Mesendoderm (in vitro differentiated cells): ENCODE results near the gene ENSA.
"Not testable (repeated sequence)": the region's sequence is repeated elsewhere in the genome, so short reads cannot be mapped to it uniquely, and the experiment has no call there.

Experiments used
- DNase-seq: peaks from one replicate; pipeline ENCODE4 v3.0.0; 2013
- H2AK5ac ChIP-seq: 2 replicates; pipeline ENCODE4 v1.6.1; 2013; ENCODE audit warnings: low read length, inconsistent platforms
- H2BK120ac ChIP-seq: 2 replicates; pipeline ENCODE4 v1.6.1; 2013; ENCODE audit warnings: low read depth, mild to moderate bottlenecking, low read length, moderate library complexity, mixed read lengths
- H2BK15ac ChIP-seq: replicated peaks from 2 replicates; pipeline ENCODE4 v1.6.1; 2013; ENCODE audit warnings: low read depth, mild to moderate bottlenecking, moderate library complexity
- H2BK5ac ChIP-seq: 2 replicates; pipeline ENCODE4 v1.6.1; 2013; ENCODE audit warnings: low read length, inconsistent platforms
- H3K18ac ChIP-seq: 2 replicates; pipeline ENCODE4 v1.6.1; 2013; ENCODE audit warnings: mild to moderate bottlenecking, low read length, mixed read lengths
- H3K23ac ChIP-seq: one replicate; pipeline ENCODE4 v1.6.1; 2013; ENCODE audit warnings: low read length
- H3K27ac ChIP-seq: 2 replicates; pipeline ENCODE4 v1.5.1; 2013; ENCODE audit warnings: low read depth, mild to moderate bottlenecking, inconsistent platforms, low read length, moderate library complexity
- H3K27me3 ChIP-seq: 2 replicates; pipeline ENCODE4 v1.6.1; 2013; ENCODE audit warnings: low read length, control low read depth, mild to moderate bottlenecking, inconsistent platforms; ENCODE audit not compliant: insufficient read depth, poor library complexity
- H3K36me3 ChIP-seq: 2 replicates; pipeline ENCODE4 v1.6.1; 2013; ENCODE audit warnings: low read length, inconsistent platforms; ENCODE audit not compliant: control insufficient read depth, insufficient read depth
- H3K4ac ChIP-seq: one replicate; pipeline ENCODE4 v1.6.1; 2013; ENCODE audit warnings: low read depth, mild to moderate bottlenecking, low read length, moderate library complexity
- H3K4me1 ChIP-seq: 2 replicates; pipeline ENCODE4 v1.6.1; 2013; ENCODE audit warnings: low read depth, low read length, inconsistent platforms; ENCODE audit not compliant: control insufficient read depth
- H3K4me2 ChIP-seq: 2 replicates; pipeline ENCODE4 v1.6.1; 2013; ENCODE audit warnings: low read length
- H3K4me3 ChIP-seq: 2 replicates; pipeline ENCODE4 v1.5.1; 2013; ENCODE audit warnings: mild to moderate bottlenecking, low read length
- H3K56ac ChIP-seq: one replicate; pipeline ENCODE4 v1.6.1; 2013; ENCODE audit warnings: low read length
- H3K79me1 ChIP-seq: 2 replicates; pipeline ENCODE4 v1.6.1; 2013; ENCODE audit warnings: low read length, inconsistent platforms
- H3K79me2 ChIP-seq: 2 replicates; pipeline ENCODE4 v1.6.1; 2013; ENCODE audit warnings: mild to moderate bottlenecking, low read length; ENCODE audit not compliant: control insufficient read depth, insufficient read depth
- H3K9ac ChIP-seq: 2 replicates; pipeline ENCODE4 v1.6.1; 2013; ENCODE audit warnings: low read length, inconsistent platforms
- H4K5ac ChIP-seq: one replicate; pipeline ENCODE4 v1.6.1; 2013; ENCODE audit warnings: low read length
- H4K8ac ChIP-seq: one replicate; pipeline ENCODE4 v1.6.1; 2013; ENCODE audit warnings: low read depth, mild to moderate bottlenecking, control low read depth, low read length, moderate library complexity
- WGBS: extraction: QIAGEN DNeasy Blood & Tissue Kit; methylation state at CpG from one replicate; pipeline ENCODE4 v1.1.7; 2013; ENCODE audit warnings: low lambda C conversion rate, missing lambda C conversion rate; ENCODE audit not compliant: insufficient coverage; ENCODE audit errors: extremely low coverage; 5-methylcytosine and 5-hydroxymethylcytosine counted together

ENSA gene

GRCh38 chr1:150612014-150612345 is 17.4 kb downstream of the ENSA start:
- Histone ChIP-seq H3K27ac (peak overlapping the region; percentile 9), H2BK15ac (no peak overlapping the region), H3K36me3 (peaks cover 6% of the 10 kb centered on the region), H3K56ac (no peak overlapping the region), H3K79me1 (peaks cover 4% of the 10 kb centered on the region), H3K23ac (no peak overlapping the region), H3K4me1 (no peaks in the 10 kb centered on the region), H3K79me2 (no peaks in the 10 kb centered on the region), H4K8ac (no peak overlapping the region), H3K4me3 (no peak overlapping the region), H3K27me3 (no peaks in the 10 kb centered on the region), H3K9ac (no peak overlapping the region), H4K5ac (no peak overlapping the region), H2AK5ac (no peak overlapping the region), H2BK5ac (no peak overlapping the region), H2BK120ac (no peak overlapping the region), H3K4ac (no peak overlapping the region), H3K4me2 (no peak overlapping the region), H3K18ac (no peak overlapping the region)
- no CpG with 5 or more reads among the region's 3 CpGs for WGBS
- no peak for DNase-seq

- Histone ChIP-seq H3K23ac (no peak overlapping the region), H3K27ac (no peak overlapping the region), H3K79me2 (no peaks in the 10 kb centered on the region), H2BK120ac (no peak overlapping the region), H2BK15ac (no peak overlapping the region), H4K8ac (no peak overlapping the region), H2BK5ac (no peak overlapping the region), H3K27me3 (no peaks in the 10 kb centered on the region), H3K4me2 (no peak overlapping the region), H3K4ac (no peak overlapping the region), H3K18ac (no peak overlapping the region), H2AK5ac (no peak overlapping the region), H3K56ac (no peak overlapping the region), H3K9ac (no peak overlapping the region), H3K4me3 (no peak overlapping the region), H3K79me1 (peaks cover 2% of the 10 kb centered on the region), H3K36me3 (peaks cover 6% of the 10 kb centered on the region), H4K5ac (no peak overlapping the region), H3K4me1 (no peaks in the 10 kb centered on the region)
- no CpG with 5 or more reads among the region's 4 CpGs for WGBS
- DNase-seq: no peak
Measured at GRCh38 chr1:150610576-150610975, 18.8 kb downstream of the ENSA start.

- no peak overlapping the region for H3K56ac ChIP-seq
- H3K9ac ChIP-seq: no peak overlapping the region
- DNase-seq: no peak
- H3K4me2 ChIP-seq: no peak overlapping the region
- no CpG with 5 or more reads among the region's 2 CpGs for WGBS
- H2AK5ac ChIP-seq: no peak overlapping the region
- no peaks in the 10 kb centered on the region for H3K4me1 ChIP-seq
- no peak overlapping the region for H3K4ac ChIP-seq
- no peaks in the 10 kb centered on the region for H3K79me2 ChIP-seq
- no peak overlapping the region for H2BK15ac ChIP-seq
- no peak overlapping the region for H2BK5ac ChIP-seq
- no peak overlapping the region for H3K4me3 ChIP-seq
- no peak overlapping the region for H3K27ac ChIP-seq
- H3K36me3 ChIP-seq: peaks cover 3% of the 10 kb centered on the region
- no peak overlapping the region for H4K8ac ChIP-seq
- no peak overlapping the region for H3K23ac ChIP-seq
- no peak overlapping the region for H2BK120ac ChIP-seq
- no peaks in the 10 kb centered on the region for H3K27me3 ChIP-seq
- peaks cover 2% of the 10 kb centered on the region for H3K79me1 ChIP-seq
- no peak overlapping the region for H4K5ac ChIP-seq
- no peak overlapping the region for H3K18ac ChIP-seq
Measured at GRCh38 chr1:150609732-150610131, 19.7 kb downstream of the ENSA start.

GRCh38 chr1:150606463-150607142 is 22.8 kb downstream of the ENSA start:
- DNase-seq: peak; percentile 56
- no peak overlapping the region for H3K18ac ChIP-seq
- no peak overlapping the region for H3K23ac ChIP-seq
- no peak overlapping the region for H4K8ac ChIP-seq
- peaks cover 4% of the 10 kb centered on the region for H3K4me1 ChIP-seq
- no peak overlapping the region for H3K9ac ChIP-seq
- no peak overlapping the region for H2BK120ac ChIP-seq
- H2BK15ac ChIP-seq: no peak overlapping the region
- no peak overlapping the region for H3K27ac ChIP-seq
- no peak overlapping the region for H2BK5ac ChIP-seq
- H3K4ac ChIP-seq: no peak overlapping the region
- no peak overlapping the region for H2AK5ac ChIP-seq
- H3K79me2 ChIP-seq: no peaks in the 10 kb centered on the region
- H4K5ac ChIP-seq: no peak overlapping the region
- WGBS: no CpG with 5 or more reads among the region's 7 CpGs
- no peak overlapping the region for H3K56ac ChIP-seq
- no peaks in the 10 kb centered on the region for H3K27me3 ChIP-seq
- peaks cover 3% of the 10 kb centered on the region for H3K79me1 ChIP-seq
- no peak overlapping the region for H3K4me2 ChIP-seq
- peaks cover 3% of the 10 kb centered on the region for H3K36me3 ChIP-seq
- H3K4me3 ChIP-seq: no peak overlapping the region

- H3K4me2 ChIP-seq, H3K4me3 ChIP-seq, H3K79me2 ChIP-seq, H2AK5ac ChIP-seq, DNase-seq, H3K36me3 ChIP-seq, H3K27me3 ChIP-seq, H4K5ac ChIP-seq, H4K8ac ChIP-seq, H3K4ac ChIP-seq, H3K23ac ChIP-seq, H3K56ac ChIP-seq, H2BK5ac ChIP-seq, H3K9ac ChIP-seq, H2BK120ac ChIP-seq, H2BK15ac ChIP-seq, H3K4me1 ChIP-seq, H3K79me1 ChIP-seq: not testable (repeated sequence)
- peak overlapping the region; percentile 68 for H3K27ac ChIP-seq
- no CpG with 5 or more reads among the region's 3 CpGs for WGBS
- peak overlapping the region; percentile 82 for H3K18ac ChIP-seq
Measured at GRCh38 chr1:150605451-150605731, 24.0 kb downstream of the ENSA start.

- H3K23ac ChIP-seq: no peak overlapping the region
- H3K9ac ChIP-seq: no peak overlapping the region
- WGBS: no CpG with 5 or more reads among the region's 2 CpGs
Measured at GRCh38 chr1:150604226-150604588, 25.2 kb downstream of the ENSA start.

More at GRCh38 chr1:150604226-150604588, 25.2 kb downstream of the ENSA start:
- peak overlapping the region; percentile 79 for H3K27ac ChIP-seq
- no peak overlapping the region for H2BK5ac ChIP-seq
- peak overlapping the region; percentile 55 for H3K4ac ChIP-seq
- peaks cover 4% of the 10 kb centered on the region for H3K4me1 ChIP-seq
- H4K8ac ChIP-seq: no peak overlapping the region
- peak overlapping the region; percentile 43 for H3K56ac ChIP-seq
- H2BK120ac ChIP-seq: no peak overlapping the region
- no peaks in the 10 kb centered on the region for H3K27me3 ChIP-seq
- H4K5ac ChIP-seq: no peak overlapping the region
- no peak overlapping the region for H2BK15ac ChIP-seq
- H3K4me2 ChIP-seq: no peak overlapping the region
- H3K18ac ChIP-seq: peak overlapping the region; percentile 62
- no peak overlapping the region for H2AK5ac ChIP-seq
- no peak for DNase-seq
- no peaks in the 10 kb centered on the region for H3K79me2 ChIP-seq
- peaks cover 2% of the 10 kb centered on the region for H3K79me1 ChIP-seq
- no peak overlapping the region for H3K4me3 ChIP-seq
- H3K36me3 ChIP-seq: no peaks in the 10 kb centered on the region
